Gastroesophageal sphincter (tissue), 3 donors: ENCODE measurements around the gene GRK3.

ENCODE experiments used
- CTCF ChIP-seq, 4 experiments: fragments of 200-600 bp in 2 of 4; fragments of 450-650 bp in 2 of 4; sonication (generic) in 1 of 4; IDR thresholded peaks; one replicate each; pipeline ENCODE4 v1.5.1; 2017 to 2019; ENCODE audit warnings: antibody characterized with exemption in 4 of 4, mild to moderate bottlenecking in 2 of 4, moderate library complexity in 2 of 4
- EP300 ChIP-seq: sonication (generic); formaldehyde crosslinking; IDR thresholded peaks from one replicate; pipeline ENCODE4 v1.6.1; 2017; ENCODE audit warnings: antibody characterized with exemption, mild to moderate bottlenecking
- POLR2A ChIP-seq, 2 donors: fragments of 450-650 bp; IDR thresholded peaks; one replicate each; pipeline ENCODE4 v1.6.1; 2017; ENCODE audit warnings: antibody characterized with exemption in 2 of 2, mild to moderate bottlenecking in 2 of 2, moderate library complexity in 1 of 2
- POLR2AphosphoS5 ChIP-seq: sonication (generic); formaldehyde crosslinking; IDR thresholded peaks from one replicate; pipeline ENCODE4 v1.6.1; 2017; ENCODE audit warnings: antibody characterized with exemption

GRCh38 chr22:25566898-25567235 is 2.4 kb downstream of the GRK3 start:
- no peak for TF ChIP-seq CTCF (IDR thresholded peaks at IDR 0.05)
- no peak for TF ChIP-seq POLR2A (IDR thresholded peaks at IDR 0.05)
- TF ChIP-seq POLR2AphosphoS5 = no peak
- TF ChIP-seq EP300 = no peak
